Bone marrow (tissue), 2 donors: ENCODE results near the gene TCP11L2.
"Not testable (repeated sequence)": the region's sequence is repeated elsewhere in the genome, so short reads cannot be mapped to it uniquely, and the experiment has no call there.

Experiments
- DNase-seq, 2 donors: peaks; one replicate each; lab custom pipeline; 2025; lab: John Stamatoyannopoulos, UW

The TCP11L2 gene

DNA sequence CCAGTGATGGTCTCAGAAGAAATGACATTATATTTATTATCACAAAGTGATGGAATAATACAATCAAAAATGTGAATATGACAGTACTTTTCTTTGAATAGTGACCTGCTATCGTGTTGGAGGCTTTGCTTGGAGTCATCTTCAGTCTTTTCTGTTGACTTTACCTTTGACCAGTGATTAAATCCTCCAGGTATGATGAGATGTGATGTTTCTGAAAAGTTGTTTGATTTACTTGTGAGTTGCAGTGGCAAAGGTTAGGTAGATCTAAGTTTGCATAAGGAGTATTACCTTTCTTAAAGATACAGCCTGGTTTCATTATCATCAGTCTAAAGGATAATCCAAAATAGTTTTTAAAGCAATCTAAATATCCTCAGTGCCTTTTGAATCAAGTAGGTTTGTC is 4.6 kb downstream of the TCP11L2 start:
- no peak for DNase-seq

- DNase-seq, result no peak
Measured at GRCh38 chr12:106308121-106308520, 5.6 kb downstream of the TCP11L2 start.

DNA sequence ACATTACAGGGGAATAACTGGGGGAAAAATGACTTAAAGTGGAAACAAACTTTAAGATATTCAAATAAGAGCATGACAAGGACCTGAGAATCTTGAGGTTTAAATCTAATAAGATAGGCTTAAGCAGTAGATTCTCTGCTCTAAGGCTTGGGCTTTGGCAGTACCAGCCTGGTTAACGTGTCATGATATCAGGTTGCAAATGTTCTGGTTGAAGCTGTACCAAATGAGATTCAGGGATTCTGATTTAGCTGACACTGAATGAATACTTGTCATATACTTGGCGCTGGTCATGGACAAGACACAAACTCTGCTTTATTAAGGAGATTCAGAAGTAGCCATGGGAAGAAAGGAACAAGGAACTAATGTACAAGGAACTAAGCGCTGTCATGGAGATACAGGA is 6.1 kb downstream of the TCP11L2 start:
- no peak for DNase-seq

DNA sequence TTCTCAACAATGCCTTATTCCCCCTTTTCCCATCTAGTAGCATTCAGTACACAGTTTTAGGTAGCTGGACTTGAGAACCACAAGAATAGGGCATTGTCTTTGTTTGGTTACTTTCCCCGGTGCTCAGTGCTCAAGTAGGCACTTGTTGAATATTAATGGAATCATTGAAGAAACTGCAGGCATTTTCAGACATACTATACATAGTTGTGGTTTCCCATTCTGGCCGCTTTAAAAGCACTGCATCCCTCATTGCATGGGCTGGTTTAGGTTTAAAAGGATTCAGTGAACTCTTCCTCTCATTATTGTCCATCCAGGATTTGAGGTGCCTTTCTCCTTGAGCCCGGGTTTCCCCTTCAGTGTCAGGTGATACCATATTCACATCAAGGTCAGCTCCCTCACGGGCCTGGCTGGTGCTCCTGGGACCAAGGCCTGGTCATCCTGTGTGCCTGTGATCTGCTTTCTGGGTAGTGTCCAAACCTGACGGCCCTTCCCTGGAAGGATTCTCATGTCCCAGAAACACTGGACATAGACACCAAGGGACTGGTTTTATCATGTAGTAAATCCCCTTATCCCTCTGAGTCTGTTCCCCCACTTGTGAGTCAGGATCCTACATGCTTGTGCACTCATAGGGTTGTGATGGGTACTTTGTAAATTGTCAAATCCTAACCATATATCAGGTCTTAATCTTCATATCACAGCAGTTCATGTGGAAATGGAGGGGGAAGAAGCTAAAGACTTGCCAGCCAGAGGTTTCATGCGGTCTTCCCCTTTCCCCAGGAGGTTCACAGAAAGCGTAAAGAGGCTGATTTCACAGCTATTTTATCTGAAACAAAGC is 7.4 kb downstream of the TCP11L2 start:
- DNase-seq, result no peak

GRCh38 chr12:106310687-106311086 is 8.2 kb downstream of the TCP11L2 start:
- DNase-seq, result no peak

DNA sequence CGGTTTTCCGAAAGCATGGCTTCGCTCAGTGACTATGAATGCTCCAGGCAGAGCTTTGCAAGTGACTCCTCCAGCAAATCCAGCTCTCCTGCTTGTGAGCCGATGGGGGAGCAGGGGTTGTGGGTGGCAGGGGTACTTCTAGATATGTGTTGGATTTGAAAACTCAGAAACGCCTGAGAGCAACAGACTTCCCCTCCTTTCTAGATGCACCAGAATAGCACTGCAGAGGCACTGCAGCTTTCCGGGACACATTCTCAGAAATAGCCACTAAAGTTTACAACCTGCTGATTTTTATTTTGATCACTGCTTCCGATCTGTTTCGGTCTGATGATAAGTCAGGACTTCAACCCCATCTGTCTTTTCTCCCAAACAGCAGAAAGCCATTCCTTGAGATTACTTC is 8.6 kb downstream of the TCP11L2 start:
- no peak for DNase-seq

DNA sequence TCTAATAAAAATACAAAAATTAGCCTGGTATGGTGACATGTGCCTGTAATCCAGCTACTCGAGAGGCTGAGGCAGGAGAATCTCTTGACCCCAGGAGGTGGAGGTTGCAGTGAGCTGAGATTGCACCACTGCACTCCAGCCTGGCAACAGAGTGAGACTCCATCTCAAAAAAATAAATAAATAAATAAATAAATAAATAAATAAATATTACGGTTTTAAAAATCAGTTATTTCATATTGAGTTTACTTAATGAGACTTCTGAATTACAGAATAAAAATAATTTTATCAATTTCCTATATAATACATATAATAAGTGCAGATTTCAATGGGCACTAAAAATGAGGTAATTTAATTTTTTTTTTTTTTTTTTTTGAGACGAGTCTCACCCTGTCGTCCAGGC is 10.9 kb downstream of the TCP11L2 start:
- not testable (repeated sequence) for DNase-seq

DNA sequence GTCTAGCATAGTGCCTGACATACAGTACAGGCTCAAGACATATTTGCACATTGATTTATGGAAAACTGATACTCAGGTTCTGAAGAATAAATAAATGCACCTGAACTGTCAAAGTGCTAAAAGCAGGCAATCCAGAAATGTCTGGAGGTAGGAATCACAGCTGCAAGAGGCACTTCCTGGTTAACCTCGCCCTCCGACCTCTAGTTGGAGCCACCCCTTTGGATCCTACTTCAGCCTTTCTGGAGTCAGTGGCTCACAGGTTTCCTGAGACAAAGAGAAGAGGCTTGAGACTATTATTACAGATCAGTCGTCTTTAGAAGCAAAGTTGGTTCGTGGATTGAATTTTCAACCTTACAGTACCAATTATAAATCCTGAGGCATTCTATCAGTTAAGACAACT is 13.0 kb downstream of the TCP11L2 start:
- no peak for DNase-seq

GRCh38 chr12:106317406-106318082 is 15.0 kb downstream of the TCP11L2 start:
- DNase-seq, result no peak

DNA sequence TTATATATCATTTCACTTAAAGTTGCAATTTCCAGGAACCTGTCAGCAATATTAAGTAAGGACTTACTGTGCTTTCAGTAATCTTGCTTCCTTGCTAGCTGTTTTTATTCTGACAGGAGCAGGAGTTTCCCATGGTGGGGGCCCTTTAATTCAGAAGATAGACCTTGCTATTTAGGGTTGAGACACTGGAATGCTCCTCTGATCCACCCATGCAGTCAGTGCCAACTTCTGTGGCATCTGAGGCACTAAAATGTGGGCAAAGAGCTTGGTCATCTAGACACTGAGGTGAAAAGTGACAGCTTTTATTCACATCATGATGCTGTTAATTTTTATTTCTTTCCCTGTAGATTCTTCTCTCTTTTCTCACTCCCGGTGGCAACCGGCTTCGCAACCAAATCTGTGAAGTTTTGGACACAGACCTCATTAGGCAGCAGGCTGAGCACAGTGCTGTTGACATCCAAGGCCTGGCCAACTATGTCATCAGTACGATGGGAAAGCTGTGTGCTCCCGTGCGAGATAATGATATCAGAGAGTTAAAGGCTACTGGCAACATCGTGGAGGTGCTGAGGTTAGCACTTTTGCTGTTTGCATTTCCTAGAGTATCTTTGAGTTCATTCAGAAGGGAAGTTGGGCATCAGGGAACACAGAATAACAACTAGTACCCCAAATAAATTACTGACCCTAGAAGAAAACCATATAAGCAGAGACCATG is 18.8 kb downstream of the TCP11L2 start:
- no peak for DNase-seq

GRCh38 chr12:106323537-106323936 is 21.0 kb downstream of the TCP11L2 start:
- no peak for DNase-seq

DNA sequence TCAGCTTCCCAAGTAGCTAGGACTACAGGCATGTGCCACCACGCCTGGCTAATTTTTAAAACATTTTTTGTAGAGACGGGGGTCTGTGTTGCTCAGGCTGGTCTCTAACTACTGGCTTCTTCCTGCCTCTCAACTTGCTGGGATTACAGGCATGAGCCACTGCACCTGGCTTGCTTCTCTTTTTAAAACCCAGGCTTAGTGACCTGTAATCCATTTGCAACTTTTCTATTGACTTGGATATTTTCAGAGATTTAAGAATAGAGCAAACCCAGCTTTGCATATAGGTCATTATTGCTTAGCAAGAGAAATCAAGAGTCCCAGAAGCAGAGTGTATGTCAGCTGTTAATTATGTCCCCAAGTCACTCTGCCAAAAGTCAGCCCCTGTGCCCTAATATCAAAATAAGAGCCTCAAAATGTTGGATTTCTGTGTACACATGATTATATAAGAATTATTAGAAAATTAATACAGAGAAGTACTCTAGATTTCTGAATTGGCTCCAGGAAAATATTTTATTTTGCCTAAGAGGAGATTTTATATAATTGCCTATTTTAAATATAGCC is 24.9 kb downstream of the TCP11L2 start:
- no peak for DNase-seq

GRCh38 chr12:106328735-106329134 is 26.2 kb downstream of the TCP11L2 start:
- no peak for DNase-seq

DNA sequence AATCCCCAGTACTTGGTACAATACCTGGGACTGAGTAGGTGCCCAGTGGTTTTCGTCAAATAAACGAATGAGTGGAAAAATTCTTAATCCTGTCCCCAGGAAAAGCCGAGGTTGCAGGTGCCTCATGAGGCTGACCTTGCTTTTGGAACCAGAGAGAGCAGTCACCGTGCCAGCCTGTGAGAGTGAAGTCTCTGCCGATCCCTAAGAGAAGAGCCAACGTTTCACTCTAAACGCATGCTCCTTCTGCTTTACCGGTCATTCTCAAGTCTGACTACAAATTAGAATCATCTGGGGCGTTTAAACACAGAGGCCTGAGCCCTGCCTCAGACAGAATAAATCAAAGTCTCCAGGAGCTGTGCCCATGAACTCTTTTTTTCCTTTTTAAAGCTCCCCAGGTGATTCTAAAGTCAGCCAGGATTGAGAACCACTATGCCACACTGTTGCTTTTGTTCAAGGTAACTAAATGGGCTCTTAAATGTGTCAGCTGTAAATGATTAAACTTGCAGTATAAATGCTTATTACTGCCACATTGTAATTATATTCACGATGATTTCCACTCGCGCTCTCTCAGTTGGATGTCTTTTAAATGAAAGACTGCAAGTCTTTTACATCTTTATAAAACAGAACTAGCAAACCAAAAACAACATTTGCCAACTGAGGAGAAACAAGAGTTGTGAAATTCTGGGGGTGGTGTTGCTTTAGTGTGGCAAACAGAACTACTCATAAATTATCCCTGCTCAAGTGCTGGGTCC is 26.9 kb downstream of the TCP11L2 start:
- DNase-seq, result no peak

- DNase-seq, result no peak
Measured at GRCh38 chr12:106331599-106331998, 29.1 kb downstream of the TCP11L2 start.

DNA sequence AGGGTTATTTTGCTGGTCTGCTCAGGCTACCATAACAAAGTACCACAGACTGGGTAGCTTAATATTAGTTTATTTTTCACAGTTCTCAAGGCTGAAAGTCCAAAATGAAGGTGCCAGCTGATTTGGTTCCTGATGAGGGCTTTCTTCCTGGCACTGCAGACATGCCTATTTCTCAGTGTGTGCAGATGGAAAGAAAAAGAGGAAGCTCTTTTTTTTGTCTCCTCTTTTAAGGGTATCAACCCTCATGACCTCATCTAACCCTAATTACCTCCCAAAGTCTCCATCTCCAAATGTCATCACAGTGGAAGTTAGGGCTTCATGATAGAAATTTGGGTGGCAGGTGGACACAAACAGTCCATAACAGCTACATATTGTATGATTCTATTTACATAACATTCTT is 30.0 kb downstream of the TCP11L2 start:
- no peak for DNase-seq

DNA sequence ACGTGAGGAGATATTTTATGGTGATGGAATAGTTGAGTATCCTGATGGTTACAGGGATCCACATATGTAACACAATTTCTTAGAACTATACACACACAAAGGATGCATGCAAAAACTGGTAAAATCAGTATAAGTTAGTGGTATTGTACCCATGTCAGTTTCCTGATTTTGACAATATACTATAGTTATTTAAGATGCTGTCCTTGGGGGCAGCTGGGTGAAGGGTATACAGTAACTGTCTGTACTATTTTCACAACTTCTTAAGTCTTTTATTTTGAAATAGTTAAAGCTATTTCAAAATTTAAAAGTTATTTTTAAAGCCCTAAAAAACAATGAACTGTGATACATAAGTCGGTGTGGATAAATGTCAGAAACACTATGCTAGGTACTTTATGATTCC is 30.5 kb downstream of the TCP11L2 start:
- no peak for DNase-seq

DNA sequence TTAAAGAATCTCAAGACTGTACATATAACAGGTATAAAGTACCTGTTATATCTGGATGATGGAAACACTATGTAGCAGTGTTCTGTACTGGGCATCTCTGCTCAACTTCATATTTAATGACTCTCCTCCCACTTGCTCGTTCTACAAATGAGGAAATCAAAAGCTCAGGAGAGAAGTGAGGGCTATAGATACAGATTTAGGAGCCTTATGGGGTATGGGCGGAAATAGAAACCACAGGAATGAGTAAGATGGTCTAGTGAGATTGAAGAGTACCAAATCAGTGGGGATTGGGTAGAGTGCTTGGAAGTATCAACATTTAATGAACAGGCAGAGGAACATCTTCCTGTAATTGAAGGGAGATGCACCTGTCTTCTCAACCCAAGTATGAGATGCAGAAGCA is 31.2 kb downstream of the TCP11L2 start:
- no peak for DNase-seq

- DNase-seq, result no peak
Measured at GRCh38 chr12:106341086-106341877, 38.7 kb downstream of the TCP11L2 start.

DNA sequence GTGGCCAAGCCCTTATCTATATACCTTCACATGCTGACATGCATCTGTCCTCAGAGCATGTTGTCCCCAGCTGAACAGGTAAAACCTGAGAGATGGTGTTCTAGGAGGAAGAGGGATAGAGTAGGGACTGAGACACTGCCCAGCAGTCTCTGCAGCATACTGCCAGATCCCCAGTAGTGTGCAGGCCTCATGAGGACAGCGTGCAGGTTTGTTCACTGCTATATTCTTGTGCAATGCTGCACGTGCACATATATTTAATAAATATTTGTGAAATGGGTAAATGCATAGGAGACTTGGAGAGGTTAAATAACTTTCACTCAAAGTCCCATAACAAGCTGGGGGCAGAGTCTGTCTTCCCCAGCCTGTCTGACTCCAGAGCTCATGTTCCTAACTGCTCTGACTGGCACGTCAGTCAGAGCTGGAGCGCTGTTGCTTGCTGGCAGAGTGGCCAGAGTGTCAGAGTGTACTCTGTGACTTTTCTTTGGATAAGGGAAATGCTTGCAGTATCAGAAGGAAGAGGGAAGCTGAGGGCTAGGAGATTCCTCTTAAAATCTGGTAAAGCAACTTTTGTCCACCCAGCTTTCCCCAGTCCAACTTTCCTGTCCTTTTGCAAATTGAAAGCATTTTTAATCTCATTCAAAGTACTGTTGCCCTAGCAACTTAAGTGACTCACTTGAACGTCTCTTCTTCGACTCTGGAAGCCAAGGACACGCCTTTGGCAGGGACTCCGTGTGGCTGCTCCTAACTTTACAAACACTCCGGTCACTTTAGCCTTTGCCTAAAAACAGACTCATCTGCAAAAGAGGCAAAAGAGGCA is 40.1 kb downstream of the TCP11L2 start:
- no peak for DNase-seq
